GM18907 (cell line): ENCODE results near the gene FIGN.

ENCODE experiments used
- ATAC-seq: cut with Tn5 transposase; IDR thresholded peaks from one replicate; pipeline ENCODE4 v1.9.1; 2021; ENCODE audit warnings: mild to moderate bottlenecking, moderate library complexity; ENCODE audit not compliant: unreplicated experiment

The FIGN gene

DNA sequence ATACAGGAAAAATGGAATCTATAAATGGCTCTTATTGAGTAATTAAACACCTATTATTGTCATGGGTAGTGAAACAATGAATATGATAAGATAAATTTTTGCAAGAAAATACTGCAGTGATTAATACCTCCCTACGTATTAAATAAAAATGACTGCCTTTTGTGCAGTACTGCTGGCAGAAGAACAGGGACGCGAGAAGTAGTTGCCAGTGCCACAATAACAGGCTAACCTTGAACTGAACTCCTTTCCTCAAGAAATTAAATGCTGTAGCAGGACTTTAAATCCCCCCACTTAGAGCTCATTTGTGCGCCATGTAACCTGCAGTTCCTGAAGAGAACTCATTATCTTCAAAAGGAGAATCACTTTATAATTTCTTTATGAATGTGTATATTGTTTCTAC, 24.6 kb downstream of the FIGN start:
- no peak for ATAC-seq

DNA sequence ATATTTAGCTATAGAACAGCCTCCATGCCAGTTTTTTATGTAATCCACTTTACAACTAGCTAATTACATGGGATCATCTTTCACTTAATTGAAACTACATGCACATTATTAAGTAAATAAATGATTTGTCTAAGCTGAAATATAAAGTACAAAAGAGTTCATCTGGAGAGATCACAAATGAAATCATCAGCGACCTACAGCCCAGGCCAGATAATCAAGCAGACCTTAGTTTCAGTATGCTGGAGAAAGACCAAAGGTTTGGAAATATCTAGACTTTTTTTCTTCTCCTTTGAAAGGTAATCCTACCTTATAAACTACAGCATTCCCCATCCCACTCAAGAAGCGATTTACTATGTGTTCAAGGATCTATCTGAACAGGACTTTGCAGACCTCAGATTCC, 26.5 kb downstream of the FIGN start:
- no peak for ATAC-seq

DNA sequence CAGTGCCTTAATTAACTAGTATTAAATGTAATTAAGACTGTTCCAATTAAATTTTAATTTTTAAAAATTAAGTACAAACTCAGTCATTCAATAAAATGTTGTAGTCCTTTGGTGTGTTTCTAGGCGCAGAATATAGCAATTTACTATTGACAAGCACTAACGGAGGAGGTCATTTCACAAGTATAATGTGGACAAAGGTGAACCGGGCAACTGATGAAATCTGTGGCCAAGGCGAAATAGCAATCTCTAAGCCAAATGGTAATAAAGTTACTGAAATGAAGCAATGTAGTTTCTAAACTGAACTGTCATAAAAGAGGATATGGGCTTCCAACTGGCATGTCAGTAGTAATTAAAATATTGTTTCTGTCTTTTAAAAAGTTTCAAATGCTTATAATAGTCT, 27.5 kb downstream of the FIGN start:
- no peak for ATAC-seq

DNA sequence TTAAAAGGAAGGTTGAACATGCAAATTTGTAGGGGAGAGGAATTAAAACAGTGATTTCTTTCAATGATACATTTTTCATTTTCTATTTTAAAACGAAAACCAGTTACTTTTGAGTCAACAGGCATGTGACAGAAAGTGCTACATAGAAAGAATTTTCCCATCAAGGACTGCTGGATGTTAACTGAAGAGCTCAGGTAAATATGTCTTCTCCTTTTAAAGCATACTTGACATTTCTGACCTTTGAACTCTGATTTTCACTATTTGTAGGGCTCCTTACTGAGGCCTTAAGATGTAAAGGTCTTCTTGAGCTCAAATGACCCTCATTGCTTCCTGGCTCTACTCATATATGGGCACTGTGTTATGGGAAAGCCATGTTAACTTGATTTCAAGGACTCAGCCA, 32.4 kb downstream of the FIGN start:
- ATAC-seq: no peak

DNA sequence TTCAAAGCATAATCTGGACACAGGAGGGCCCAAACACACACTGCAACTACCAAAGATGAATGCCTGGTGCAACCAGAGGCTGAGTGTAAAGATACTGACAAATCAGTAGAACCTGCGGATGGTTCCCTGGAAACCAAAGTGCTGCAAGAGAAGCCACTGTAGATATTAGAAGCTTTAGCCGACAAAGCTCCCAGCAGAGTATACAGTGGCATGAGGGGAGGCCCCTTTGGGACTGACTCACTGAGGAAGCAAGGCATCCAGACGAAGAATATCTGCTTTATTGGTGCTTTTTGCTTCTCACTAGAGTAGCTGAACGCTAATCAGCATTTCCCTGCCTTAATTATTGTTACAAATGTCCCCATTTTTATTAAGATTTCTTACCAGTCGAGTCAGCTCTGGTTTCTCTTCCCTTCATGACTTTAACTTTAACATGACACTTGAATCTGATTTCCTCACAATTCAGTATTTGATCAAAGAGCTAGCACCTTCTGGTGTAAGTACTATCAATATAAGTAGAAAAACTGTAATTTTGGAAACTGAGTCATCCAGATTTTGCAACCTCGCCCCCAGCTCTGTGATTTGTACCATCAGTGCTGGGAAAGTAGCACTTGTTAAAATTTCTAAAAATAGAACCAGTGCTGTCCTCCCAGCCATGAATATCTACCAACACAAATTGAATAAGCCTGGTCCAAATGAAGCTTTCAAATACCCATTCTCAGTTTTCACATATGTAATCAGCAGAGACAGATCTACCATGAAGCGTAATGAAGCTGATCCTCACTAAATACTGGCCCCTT, 34.2 kb downstream of the FIGN start:
- ATAC-seq: no peak

DNA sequence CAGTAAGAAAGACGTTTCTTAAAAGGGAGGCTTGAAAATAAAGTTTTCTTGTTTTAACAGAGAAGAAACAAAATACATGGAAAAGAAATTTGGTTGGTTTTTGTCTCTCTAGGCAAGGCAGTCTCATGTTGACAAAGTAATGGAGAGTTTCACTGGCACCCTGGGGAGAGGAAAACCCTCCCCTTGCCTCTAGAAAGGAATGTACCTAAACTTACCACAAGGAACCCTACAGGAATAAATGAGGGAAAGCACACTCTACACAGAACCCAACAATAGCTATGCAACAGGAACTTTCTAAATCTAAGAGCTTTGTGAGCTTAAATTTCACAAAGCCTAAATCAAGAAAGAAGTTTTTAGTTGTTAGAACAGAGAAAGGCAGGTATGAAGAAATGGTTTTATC, 37.0 kb downstream of the FIGN start:
- no peak for ATAC-seq

DNA sequence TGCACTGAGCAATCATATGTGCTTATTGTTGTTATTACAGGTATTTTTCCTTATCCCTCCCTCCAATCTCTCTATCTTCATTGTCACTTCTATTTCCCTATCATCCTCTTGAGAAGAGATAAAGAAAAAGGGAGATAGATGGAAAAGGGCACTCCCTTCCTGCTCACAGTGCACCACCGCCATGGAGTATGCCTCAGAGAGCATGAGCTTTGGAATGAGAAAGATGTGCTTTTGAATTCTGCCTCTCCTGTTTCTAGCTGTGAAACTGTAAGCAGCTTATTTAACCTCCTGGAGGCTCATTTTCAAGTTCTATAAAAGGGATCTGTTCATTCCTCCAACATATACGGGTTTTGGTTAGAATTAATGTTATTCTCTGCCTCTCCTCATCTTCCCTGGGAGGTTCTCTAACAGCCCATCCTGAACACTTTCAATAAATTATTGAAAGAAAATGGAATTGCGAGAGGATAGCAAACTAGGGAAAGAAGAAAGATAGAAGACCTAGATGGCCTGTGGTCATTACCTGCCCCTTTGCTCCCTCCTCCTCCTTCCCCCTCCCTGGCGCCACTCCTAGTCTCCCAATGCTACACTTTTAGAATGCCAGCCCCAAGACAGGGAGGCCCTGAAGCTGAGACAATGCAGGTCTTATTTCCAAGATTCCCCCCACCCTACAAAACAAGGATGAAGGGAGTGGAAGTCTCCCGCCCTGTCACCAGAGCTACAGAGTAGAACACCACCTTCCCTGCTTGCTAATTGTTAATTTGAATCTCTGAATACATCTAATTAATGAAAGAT, 37.8 kb downstream of the FIGN start:
- no peak for ATAC-seq

DNA sequence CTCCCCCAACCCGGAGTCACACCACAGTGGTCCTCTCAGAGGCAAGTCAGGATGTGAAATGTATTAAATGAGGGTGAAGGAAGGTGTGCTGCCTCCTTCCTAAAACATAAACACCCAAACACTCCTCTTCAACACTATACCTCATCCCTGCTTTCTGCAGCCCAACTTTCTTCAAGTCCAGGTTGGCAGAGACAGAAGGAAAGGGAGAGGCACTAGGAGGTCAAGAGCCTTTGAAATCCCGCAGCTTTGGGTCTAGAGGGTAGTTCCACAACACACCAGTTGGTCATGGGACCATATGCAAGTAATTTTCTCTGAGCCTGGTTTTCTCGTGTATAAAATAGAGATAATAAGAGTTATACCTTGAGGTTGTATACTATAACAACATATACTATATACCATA, 38.4 kb downstream of the FIGN start:
- ATAC-seq: no peak

DNA sequence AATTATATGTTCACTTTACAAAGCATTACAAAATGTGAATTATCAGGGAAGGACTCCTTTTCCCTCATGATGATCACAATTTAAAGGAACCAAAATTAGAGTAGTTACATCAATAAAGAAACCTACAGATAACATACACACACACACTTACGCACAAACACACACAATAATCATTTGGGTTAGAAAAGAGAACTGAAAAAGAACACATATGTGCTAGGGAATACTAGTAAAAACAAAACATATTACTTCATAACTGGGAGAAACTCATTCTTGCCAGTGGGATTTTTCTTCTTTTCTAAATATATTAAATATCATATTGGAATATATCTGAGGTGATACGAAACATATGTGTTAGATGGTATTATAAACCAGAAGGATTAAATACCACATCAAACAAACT, 42.3 kb downstream of the FIGN start:
- ATAC-seq: no peak

DNA sequence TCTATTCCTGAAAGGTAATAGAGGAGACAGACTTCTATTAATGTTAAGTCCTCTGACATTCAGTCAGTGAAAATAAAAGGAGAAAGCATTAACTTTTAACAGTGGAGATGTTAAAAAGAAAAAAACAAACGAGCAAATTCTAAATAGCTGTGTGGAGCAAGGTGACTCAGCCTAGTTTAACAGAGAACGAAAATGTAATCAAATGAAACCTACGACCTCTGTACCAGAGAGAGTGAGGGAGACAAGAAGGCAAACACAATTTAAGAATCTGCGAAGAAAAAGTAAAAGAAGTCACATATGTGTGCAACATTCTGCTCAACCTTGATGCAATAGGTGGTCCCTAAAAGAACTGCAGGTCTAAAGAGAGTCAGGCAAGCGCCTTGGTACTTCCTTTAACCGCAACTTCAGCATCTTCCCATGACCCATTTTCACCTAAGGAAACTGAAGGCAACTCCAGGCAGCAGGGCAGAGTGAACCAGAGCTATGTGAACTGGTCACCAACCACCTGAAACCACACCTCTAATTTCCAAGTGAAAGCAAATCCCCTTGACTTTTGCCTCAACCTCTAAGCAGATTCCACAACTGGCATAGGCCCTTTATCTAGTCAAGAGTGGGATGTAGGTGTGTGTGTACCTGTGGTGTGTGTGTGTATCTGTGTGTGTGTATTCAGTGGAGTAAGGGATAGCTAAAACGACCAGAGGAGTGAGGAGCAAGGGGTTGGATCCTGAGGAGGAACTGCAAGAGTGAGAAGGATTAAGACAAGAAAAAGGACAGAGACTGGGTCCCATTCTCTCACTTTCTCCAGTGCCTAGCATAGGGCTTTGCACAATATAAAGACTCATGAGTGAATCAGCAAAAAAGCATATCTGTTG, 43.0 kb downstream of the FIGN start:
- no peak for ATAC-seq

DNA sequence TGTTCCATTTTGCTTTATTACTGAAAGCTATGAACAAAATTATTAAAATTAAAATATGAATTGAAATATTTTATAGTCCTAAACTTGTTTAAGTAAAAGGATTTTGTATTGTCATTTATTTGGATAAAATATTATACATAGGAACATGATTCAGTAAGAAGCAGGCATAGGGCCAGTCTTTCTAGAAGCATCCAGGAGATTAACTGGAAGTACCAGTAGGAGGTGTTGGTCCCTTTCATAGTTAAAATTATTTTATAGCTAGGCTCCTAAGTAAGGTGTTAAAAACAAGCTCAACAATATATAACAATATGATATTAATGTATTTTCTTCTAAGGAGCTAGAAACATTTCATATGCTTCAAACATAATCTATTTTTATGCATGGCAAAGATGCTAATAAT, 43.7 kb downstream of the FIGN start:
- ATAC-seq: no peak

DNA sequence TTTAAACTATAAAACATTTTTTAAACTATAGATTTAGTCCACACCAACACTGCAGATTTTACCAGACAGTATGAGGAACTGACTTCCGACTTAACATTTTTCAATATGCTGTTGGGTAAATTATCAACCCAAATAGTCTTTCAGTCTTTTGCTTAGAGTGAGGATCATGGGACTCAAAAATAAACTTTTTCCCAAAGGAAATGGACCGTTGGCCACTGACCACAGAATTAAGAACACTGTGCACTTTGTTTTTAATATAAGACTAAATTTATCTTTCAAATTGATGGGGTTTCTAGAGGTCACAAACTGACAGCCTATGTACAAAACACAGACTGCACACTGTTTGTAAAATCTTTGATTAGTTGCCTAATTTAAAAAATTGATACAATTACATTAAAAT, 44.9 kb downstream of the FIGN start:
- no peak for ATAC-seq

DNA sequence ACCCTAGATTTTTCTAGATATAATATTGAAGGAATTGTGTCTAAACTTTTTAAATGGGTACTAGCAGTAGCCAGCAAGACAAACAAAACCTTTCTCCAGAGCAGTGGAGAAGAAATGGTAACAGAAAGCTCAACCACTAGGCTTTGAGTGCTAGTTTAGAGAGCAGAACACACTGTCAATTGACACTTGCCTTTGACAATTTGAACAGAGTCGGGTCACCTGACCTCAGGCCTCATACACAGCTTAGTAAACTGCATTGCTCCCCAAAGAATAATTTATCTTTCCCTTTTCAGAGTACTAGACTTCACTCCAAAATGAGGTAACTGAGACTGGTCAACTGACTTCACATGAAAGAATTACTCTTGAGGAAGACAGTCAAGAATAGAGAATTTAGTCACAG, 48.6 kb downstream of the FIGN start:
- no peak for ATAC-seq

DNA sequence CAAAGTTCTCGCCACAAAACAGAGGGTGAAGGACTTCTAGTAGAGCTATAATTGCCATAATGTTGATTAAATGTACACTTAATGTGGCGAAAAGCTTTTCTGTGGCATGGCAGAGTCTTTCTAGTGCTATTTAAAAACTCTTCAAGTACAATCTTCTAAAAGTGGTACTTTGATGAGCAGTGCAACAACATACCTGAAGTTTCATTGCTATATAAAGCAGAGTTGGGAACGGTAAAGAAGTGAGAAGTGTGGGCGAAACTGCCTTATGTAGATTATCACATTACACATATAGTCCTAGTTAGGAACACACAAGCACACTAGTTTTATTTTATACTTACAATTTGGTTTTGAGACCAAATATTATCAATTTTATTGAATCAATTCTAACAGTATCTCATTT, 49.5 kb downstream of the FIGN start:
- ATAC-seq: no peak

DNA sequence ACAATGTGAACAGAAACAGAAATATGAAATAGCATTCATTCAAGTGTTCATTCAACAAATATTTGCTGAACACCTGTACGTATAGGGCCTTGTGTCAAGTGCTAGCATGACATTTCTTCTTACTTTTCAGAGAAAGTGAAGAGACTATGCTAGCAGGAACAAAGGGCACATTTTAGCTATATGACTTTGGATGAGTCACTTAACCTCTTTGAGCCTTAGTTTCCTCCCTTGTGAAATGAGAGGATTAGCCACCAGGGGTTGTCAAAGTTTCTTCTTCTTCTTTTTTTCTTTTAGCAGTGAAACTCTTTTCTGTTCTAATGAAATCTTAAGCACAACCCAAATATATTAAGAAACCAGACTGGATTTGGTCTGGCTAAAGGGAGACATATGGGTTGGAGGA, 53.1 kb downstream of the FIGN start:
- ATAC-seq: no peak

DNA sequence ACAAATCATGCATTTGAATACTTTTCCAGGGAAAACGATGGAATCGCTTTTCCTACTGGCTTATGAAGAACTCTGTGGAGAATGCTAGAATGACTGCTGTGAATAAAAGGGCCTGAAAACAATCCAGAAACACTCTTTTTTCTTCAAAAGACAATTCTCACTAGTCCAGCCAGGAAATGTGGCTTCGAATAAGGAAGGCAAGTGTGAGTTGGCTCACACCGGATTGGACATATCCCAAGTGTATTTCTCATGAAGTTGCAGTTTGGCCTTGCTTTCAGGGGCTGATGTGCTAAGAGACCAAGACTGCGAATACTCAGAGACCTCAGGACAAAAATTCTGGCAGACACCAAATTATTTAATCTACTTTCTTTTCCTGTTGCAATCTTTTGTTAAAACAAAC, 54.1 kb downstream of the FIGN start:
- ATAC-seq: no peak

DNA sequence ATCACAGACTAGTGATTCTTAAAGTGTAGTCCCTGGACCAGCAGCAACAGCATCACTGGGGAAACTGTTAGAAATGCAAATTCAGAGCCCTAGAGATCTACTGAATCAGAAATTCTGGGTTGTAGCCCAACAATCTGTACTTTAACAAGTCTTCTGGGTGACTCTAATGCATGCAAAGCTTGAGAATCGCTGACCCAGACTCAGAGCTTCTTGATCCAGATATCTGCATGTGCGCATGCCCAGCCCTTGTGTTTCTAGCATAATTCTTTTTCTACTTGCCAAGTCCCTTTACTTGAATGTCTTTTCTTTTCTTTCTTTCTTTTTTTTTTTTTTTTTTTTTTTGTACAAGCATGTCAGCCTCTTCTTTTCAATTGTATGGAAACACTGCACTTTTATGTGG, 60.4 kb downstream of the FIGN start:
- ATAC-seq: no peak

DNA sequence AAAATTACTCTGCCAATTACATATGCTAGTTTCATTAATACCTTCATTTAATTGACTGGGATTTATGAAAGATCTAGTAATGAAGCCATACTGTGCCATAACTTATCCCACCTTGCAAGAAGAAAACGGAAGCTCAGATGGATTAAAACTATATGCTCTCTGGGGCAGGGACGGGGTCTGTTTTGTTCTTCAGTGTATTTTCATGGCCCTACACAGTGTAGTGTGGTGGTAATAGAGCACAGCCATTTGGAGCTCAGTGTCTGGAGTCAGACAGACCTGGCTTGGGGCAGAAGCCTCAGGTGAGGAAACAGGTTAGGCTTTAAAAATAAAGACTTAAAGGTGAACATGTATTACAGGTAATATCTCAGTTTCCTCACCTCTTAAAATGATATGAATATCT, 62.3 kb downstream of the FIGN start:
- ATAC-seq: no peak

DNA sequence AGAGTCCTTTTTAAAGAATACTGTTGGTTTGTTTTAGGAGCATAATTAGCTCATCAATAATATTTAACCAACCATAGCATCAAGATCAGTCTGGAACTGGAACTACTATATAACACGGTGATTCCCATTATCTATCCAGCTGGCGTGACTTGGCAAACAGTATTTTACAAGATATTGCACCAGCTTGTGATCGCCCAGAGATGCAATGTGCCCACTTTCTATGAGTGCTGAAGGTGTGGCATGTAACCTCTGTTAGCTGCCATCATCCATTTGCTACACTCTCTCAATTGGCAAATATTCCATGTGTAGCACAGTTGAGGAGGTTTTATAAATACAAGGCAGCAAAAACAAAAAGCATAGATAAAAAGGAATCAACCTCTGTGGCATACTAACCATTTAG, 64.9 kb downstream of the FIGN start:
- ATAC-seq: no peak

DNA sequence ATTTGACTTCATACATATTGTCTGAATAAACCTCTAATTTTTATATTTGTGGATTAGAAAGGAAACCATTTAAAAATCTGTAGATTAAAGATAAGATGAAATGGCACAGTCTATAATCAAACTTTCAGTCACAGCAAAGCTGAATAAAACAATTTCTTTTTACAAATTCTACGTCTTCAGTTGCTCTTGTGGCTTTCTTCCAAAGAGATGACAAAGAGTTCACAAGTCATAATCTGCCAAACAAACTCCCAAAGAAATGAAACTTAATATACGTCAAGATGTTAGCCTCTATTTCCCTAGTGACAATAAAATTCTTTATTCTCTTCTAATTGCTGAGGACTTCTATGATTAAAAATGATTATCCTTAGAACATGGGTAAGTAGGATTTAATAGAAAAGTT, 66.3 kb downstream of the FIGN start:
- ATAC-seq: no peak

DNA sequence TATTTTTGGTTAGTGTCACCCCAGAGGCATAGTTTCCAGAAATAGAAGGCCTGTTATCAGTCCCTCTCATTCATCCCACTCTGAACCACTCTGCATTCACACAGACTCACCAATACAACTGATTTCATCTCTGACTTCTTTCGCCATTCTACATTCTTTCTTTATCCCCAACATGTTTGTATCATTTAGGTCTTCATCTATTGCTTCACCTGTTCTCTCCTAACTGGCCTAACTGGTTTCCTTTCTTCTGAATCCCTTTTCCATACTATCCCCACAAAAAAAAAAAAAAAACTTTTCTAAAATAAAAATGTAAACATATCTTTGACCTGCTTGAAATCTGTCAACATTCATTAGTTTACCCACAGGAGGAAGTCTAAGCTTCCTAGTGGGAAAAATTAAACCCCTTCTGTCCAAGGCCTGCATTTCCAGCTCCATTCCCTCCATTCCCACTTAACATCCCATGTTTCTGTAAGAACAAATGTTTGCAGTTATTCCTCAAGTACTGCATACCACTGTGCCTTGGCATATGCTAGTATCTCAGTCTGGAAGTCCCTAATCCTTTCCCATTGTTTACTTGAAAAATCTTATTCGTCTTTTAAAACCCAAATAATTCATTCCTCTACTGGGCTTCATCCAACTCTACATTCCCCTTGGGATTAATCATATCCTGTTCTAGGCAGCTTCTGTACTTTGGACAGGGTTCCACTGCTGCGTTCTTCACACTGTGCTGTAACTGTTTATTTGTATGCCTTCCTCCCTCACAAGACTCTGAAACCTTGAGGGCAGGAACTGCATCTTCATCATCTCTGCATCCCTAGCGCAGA, 68.5 kb downstream of the FIGN start:
- ATAC-seq: no peak
